ENCODE measurements around the gene FNBP1.
"Not testable (repeated sequence)": the region's sequence is repeated elsewhere in the genome, so short reads cannot be mapped to it uniquely, and the experiment has no call there.

Gene FNBP1

DNA sequence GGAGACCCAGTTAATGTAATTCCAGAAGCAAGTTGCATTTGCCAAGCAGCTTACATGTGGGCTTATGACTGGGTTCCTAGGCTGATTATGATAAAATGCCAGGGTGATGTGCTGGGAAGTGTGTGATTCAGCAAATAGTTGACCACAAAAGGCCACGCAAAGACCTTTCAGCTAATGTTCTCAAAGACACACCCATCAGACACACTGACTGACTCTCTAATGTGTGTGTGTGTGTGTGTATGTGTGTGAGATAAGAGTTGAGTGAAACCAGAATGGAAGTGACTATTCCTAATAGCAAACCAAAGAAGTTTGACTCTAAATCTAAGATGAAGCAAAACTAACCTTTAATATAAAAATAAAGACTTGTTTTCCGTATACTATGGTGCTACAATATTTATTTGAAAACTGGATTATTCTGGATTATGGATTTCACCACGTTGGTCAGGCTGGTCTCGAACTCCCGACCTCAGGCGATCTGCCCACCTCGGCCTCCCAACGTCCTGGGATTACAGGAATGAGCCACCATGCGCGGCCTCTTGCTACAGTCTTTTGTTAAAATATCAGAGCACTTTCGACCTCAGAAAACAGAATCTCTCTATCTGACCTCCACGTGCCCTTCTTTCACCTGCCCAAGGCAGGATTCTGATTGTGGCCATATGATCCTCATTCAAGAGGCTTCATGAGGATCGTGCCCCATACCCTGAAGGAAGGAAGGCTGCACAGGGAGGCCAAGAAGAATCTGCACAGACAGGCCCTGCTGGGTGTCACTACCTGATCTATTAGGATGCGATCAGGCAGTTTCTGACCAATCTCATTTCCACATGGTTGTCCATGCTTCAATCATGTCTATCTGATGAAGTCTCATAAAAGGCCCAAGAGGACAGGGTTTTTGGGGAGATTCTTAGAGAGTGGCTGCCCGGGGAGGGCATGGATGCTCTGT, 132.1 kb downstream of the FNBP1 start:
- no peak for DNase-seq

DNA sequence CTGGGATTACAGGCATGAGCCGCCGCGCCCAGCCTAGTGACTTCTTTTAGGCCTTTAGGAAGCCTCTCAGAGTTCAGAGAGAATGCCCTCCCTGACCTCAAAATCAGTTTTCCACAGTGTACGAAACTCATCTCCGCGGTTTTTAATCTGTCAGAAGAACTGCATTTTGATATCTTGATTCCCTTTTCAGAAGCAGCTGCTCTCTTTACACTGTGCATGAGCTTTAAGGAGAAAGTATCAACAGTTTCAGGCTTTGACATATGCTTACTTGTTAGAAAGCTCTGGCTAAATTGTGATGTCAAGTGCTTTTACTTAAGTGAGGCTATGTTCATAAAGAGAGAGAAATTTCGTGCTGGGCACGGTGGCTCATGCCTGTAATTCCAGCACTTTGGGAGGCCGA, 133.1 kb downstream of the FNBP1 start:
- DNase-seq, result no peak

DNA sequence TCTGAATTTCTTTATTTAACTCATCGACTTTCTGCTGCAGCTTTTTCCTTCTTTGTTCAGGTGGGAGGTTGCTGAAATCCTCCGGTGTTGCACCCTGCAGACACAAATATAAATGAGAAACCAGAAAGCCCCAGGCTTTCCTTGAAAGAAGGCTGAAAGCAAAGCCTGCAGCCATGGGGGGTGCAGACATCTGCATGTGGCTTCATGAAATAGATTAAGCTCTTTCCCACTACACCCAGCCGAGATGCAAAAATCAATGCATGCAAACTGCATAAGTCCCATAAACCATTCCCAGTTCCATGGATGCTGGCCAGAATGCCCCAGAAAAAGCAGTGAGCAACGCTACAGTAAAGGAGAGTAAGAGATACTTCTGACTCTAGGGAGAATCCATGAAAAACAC, 134.1 kb downstream of the FNBP1 start:
- DNase-seq, result no peak

DNA sequence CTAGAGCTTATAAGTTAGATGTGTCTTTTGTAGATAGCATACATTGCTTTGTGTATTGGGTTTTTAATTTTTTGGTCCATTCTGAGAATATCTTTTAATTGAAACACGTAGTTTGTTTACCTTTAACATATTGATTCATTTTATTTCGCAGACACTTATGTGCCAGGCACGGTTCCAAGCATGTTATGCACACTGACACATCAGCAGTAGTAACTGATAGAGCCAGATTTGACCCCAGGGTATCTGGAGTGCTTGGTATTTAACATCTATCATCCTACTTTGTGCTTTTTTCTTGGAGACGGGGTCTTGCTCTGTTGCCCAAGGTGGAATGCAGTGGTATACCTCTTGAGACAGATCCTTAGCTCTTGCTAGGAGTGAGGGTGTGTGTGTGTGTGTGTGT, 135.8 kb downstream of the FNBP1 start:
- DNase-seq, result no peak

DNA sequence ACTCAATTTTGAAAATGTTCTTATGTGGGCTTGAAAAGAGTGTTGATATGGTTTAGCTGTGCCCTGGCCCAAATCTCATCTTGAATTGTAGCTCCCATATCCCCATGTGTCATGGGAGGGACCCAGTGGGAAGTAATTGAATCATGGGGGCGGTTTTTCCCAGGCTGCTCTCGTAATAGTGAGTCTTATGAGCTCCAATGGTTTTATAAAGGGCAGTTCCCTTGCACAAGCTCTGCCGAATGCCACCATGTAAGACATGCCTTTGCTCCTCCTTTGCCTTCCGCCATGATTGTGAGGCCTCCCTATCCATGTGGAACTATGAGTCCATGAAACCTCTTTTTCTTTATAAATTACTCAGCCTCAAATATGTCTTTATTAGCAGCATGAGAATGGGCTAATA, 136.7 kb downstream of the FNBP1 start:
- no peak for DNase-seq

DNA sequence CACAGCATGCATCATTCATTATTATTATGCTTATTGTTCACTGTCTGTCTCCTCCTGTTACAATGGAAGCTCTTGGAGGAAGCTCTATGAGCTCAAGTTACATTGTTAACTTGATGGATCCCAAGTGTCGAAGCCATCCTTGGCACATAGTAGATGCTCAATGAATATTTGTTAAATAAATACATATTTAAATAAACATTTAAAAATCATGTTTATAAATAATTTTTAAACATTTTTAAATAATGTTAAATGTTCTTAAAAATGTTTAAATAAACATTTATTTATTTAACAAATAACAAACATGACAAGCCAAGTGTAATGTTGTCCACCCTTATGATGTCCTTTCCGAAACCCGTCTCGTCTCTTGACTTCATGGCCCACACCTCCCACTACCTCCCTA, 138.3 kb downstream of the FNBP1 start:
- no peak for DNase-seq

DNA sequence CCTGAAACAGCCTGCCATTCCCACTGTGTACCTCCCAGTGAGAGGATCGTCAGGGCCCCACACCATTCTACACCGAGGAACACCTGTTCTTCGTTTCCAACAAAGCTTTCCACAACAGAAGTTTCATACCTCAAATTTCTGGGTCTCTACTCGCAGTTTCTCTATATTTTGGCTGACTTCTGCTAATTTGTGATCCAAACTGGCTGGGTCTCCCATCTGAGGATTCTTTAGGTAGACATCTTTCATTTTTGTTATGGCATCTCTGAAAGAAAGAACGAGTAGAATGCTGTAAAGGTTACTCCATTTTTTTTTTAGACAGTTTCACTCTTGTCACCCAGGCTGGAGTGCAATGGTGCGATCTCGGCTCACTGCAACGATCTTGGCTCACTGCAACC, 140.3 kb downstream of the FNBP1 start:
- no peak for DNase-seq

DNA sequence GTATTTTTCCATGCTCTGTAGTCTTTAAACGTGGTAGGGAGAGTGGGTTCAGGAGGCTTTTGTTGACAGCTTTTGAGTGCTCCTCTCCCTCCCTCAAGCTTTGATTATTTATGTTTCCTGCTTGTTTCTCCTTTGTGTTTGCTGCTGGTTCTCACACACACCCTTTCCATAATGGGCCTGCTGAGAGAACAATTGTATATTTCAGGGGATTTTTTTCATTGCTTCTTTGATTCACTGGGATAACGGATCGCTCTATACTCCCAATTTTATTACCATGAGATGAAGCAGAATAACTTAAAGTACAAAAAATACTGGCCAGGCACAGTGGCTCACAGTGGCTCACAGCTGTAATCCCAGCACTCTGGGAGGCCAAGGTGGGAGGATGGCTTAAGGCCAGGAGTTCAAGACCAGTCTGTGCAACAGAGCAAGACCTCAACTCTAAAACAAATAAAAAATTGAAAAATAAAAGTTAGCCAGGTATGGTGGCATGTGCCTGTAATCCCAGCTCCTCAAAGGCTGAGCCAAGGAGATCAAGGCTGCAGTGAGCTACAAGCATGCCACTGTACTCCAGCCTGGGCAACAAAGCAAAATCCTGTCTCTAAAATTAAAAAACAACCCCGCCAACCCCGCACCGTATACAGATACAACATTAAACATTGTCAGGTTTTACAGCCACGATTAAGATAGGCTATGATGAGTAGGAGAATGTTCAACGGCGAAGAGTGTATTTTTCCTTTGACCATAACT, 140.8 kb downstream of the FNBP1 start:
- DNase-seq, result no peak

DNA sequence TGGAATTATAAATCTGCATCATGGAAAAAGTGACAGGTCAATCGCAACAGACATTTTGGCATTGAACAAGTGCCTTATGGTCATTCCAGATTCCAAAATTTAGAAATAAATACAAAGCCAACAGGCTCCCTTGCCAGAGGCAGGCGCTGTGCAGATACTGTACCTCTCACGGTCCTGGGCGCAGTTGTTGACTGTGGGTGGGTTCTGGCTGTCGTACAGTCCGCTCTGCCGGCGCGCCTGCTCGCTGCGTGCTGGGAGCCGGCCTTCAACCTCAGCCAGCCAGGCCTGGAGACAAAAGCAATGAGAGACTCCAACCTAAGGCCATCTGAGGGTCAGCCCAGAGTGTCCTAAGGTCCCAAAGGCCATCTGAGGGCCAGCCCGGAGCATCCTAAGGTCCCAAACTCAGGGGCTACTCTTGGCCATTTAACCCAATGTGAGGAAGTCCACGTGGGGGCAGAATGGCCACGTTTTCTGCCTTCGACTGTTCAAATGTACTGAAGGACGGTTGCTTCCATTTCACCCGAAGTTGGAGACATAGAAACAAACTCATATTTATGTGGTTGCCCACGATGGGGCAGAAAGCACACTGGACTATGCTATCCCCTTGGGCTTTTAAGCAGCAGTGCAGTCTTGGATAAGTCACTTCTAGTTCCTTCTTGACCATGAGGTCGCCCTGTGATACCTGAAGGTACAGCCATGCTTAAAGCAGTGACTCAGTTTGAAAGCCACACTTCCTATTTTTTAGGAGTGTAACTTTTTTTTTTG, 142.5 kb downstream of the FNBP1 start:
- no peak for DNase-seq

DNA sequence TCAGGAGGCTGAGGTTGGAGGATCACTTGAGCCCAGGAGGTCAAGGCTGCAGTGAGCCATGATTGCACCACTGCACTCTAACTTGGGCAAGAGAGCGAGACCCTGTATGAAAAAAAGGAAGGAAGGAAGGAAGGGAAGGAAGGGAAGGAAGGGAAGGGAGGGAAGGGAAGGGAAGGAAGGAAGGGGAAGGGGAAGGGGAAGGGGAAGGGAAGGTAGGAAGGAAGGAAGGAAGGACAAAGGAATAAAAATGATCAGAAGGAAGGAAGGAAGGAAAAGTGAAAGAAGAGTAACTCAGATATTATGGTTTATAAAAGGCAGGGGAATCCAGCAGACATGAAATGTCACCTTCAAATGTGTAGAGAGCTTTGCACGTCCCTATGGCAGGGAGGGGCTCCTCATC, 143.4 kb downstream of the FNBP1 start:
- no peak for DNase-seq

DNA sequence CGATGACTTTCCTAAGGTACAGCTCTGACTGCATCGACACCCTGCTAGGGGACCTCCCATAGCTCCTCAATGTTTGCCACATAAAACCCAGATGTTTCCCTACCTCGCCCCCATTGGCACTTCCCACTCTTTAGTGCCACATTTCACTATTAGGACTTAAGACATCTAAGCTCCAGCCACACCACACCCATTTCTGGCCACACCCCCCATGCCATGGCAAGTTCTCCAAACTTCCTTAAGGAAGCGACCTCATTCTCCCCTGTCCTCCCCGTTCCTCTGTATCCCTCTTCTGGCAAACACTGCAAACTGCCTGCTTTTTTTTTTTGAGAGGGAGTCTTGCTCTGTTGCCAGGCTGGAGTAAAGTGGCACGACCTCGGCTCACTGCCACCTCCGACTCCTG, 144.8 kb downstream of the FNBP1 start:
- DNase-seq, result no peak

DNA sequence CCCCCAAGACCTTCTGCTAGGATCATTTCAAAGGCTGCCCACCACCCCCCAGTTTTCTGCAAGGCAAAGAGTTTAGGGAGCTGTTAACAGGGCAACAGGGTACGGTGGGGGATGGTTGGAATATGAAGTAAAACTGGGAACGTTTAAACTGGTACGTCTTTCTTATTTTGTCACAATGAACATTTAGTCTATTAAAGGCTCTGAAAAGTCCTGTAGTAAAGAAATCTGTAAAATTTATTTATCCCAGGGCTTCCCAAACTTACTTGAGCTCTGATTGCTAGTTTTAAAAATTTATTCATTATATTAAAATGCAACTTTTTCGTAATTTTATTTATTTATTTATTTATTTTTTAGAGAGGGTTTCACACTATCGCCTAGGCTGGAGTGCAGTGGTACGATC, 145.7 kb downstream of the FNBP1 start:
- no peak for DNase-seq

DNA sequence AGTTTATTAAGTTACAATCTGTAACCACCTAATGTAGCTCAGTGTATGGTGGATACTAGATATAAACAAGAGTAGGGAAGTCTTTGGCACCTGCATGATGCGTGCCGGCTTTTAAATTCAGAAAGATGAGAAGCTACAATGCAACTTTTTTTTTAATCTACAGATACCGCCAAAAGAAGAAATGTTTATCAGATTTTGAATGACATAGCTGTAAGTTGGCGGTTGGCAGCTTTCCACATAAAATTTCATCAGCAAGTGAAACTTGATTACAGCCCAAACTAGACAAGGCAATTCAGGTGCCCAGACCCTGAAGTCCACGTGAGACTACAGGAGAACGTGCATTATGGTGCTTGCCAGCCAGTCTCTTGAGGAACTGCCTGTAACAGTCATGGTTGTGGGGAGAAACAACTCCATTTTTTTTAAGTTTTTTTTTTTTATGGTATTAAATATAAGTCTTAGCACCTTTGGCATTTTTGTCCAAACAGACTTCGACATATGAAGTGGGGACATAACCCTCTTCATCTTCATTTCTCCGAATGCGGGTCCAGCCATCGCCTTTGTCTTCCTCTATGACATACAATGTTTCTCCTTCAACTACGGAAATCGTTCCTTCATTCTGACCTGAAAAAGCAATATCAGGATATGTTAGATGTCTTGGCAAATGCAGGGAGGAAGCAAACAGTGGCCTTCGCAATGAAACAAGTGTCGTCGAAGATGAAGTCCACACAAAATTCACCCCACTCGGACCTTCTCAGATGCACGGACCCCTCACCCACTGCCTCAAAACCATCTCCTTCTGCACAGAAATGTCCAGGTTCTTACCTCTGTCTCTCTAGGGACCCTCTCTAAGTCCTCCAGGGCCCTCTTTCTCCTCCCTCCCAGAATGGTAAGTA, 147.4 kb downstream of the FNBP1 start:
- DNase-seq, result no peak

DNA sequence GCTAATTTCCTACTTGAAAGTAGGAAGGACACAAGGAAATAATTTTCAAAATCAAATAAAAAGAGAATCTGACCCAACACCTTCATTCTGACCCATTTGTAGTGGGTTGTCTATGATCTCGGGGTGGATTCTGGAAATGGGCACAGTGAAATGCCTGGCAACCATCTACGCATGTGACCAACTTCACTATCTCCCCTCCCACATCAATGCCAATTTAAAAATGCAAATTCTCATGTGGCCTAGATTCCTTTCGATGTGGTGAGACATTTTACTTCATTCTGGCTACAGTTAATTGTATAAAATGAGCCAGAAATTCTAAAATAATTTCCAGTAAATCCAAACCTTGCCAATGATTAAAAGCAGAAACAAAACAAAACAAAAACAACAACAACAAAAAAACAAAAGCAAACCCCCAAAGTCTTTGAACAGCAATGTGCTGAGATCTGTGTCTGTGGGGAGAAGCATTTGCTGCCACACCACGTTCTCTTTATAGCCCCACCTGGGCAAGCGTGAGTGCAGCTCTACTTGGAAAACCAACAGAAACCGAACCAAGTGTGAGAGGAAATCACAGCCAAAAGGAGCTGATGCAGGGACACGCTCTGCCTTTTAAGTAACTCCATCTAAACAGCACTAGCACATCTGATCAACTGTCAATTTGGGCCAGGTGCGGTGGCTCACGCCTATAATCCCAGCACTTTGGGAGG, 148.7 kb downstream of the FNBP1 start:
- no peak for DNase-seq

DNA sequence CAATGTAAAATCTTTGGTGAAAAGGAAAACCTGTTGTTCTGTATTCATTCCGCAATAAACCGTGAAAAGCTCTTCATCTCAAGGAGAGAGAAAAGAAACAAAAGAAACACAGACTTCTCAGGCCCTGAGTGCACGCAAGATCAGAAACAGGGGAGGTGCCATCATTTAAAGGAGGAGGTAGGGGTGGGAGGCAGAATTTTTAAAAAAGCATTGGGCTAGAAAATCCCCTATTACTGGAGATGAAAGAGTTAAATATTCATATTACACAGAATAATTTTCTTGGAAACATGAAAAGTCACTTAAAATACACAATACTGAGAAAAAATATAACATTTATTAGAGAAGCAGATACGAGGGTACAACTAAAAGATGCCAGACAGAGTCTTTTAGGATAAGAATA, 151.4 kb downstream of the FNBP1 start:
- DNase-seq, result no peak

DNA sequence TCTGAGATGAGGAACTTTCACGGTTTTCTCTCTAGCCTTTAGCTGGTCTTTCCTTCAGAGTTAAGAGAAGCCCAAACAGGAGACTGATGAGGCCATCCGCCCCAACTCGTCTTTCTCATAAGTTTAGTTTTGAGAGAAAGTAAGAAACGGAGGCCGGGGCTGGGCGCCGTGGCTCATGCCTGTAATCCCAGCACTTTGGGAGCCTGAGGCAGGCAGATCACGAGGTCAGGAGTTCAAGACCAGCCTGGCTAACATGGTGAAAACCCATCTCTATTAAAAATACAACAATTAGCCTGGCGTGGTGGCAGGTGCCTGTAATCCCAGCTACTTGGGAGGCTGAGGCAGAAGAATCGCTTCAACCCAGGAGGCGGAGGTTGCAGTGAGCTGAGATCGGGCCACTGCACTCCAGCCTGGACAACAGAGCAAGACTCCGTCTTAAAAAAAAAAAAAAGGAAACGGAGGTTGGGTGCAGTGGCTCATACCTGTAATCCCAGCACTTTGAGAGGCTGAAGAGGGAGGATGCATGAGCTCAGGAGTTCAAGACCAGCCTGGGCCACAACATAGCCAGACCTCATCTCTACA, 152.2 kb downstream of the FNBP1 start:
- DNase-seq, result not testable (repeated sequence)

DNA sequence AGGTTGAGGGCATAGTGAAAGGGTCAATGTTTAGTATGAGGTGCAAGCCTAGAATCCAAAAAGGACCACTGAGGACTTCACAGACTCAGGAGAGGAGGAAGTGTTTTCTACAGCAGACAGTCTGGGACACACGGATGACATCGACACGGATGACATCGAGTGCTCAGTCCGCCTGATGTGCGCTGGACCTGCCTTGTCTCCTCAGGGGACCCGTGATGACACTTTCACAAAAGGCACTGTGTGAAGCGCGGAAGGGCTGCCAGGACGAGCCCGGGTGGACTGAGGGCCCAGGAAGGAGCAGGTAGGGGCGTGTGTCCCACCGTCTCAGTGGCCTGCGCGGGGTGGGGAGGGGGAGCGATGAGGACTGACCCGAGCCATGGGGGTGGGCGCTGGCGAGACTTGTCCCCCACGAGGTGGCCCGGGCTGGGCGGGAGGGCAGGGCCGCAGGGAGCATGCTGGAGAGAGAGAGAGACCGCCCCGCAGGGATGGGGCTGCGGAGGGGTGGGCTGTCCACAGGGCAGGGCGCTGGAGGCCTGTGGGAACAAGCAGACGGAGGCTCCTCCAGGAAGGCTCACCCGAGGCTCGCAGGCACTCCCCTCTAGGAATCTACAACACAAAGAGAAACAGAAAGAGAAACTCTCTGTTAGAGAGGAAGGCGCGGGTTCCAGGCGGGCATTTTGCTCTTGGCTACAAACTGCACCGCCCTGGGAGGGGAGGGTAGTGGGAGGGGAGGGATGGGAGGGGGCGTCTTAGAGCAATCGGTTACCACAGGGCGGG, 152.9 kb downstream of the FNBP1 start:
- no peak for DNase-seq

DNA sequence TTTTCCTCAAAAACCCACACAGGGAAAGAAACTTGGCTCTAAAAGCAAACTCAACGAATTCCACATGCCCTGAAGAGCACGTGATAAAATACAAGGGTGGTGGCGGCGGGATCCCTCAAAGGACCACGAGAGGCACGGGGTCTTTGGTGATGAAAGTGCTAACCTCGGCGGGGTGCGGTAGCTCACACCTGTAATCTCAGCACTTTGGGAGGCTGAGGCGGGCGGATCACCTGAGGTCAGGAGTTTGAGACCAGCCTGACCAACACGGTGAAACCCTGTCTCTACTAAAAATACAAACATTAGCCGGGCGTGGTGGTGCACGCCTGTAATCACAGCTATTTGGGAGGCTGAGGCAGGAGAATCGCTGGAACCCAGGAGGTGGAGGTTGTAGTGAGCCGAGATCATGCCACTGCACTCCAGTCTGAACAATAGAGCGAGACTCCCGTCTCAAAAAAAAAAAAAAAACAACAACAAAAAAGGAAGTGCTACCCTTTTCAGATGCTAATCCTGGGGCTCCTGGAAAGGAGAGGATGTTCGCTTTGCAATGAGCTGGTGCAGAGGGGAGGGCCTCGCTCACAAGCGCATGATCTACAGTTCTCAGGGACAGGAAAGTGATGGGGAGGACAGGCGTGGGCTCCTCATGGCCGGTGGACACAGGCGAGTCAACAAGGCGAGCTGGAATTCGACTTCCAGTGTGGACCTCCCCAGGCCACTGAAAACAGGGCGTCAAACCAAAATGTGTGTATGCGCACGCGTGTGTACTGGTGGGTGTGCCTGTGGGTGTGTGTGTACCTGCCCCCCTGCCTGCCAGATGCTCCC, 153.7 kb downstream of the FNBP1 start:
- DNase-seq, result no peak

DNA sequence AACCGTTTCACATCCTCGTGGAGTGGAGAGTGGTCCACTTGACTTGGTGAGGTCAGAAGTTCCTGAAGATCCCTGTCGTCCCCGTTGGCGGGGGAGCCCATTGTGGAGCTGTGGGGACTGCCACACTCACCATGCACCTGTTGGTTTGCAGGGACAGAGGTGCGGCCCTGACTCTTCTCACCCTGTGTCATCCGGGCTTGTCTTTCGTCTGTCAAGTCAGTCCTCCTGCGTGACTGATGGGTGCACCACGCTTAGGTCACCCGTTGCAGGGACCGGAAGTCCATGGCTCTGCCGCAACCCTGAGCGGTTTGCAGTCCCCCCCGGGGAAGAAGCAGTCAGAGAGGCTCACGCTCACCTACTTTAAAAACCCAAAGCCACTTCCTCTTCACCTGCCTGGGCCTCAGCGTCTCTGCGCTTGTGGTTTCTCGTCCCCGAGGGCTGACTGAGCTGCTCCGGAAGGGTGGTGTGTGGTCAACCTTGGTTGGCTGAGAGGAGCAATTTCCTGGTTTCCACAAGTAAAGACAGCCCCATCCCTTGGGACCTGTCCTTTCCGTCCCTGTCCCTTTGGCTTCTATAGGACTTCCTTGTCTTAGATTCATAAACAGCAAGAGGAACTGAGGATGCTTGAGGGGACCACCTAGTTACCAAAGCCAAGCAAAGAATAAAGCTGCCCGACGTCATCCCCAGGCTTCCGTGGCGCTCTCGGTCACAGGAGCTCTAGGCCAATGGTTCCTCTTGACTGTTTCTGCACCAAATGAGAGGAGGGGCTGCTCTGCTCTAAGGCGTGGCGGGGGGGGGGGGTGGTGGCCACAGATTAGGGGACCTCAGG, 154.5 kb downstream of the FNBP1 start:
- DNase-seq, result peak; percentile 35

All from NCI-H2107 (cell line).